PC-3 (cell line): ENCODE measurements around the gene WDR19.

ENCODE experiments used
- CTCF ChIP-seq: fragments of 300-600 bp; sonication (generic); conservative IDR thresholded peaks from 2 replicates; pipeline ENCODE4 v1.5.1; 2017; ENCODE audit warnings: antibody characterized with exemption, low read depth, mild to moderate bottlenecking, low read length
- EZH2 ChIP-seq: fragments of 300-600 bp; sonication (generic); IDR thresholded peaks from one replicate; pipeline ENCODE4 v1.6.1; 2017; ENCODE audit warnings: antibody characterized with exemption, mild to moderate bottlenecking, low read length; ENCODE audit not compliant: unreplicated experiment
- EZH2phosphoT487 ChIP-seq: fragments of 300-600 bp; sonication (generic); IDR thresholded peaks from 2 replicates; pipeline ENCODE4 v1.6.1; 2018; ENCODE audit warnings: mild to moderate bottlenecking, antibody characterized with exemption, low read length, borderline replicate concordance

DNA sequence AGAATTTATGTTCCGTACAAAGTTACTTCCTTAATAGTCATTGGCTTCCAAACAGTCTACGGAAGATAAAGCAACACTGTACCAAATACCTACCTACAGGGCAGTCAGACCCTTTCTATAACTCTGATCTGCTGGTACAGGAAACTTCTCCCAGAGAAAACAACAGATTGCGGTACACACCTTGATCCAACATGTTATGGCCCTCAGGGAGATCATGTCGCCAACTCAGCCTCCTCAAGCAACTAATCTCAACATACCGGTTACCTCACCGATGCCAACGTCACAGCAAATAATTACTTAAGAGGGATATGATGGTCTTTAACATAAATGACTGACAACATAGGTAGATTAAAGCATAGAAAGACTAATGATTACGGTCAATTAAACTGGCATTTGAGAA, 113.5 kb downstream of the WDR19 start:
- TF ChIP-seq CTCF (no peak), EZH2 (no peak), EZH2phosphoT487 (no peak)
